HUDEP-2 (cell line): ENCODE measurements around the gene LENEP.

Experiments
- DNase-seq, 76 experiments: peaks; one replicate each; lab custom pipeline; 2025; ENCODE audit not compliant: unreplicated experiment in 76 of 76; lab: John Stamatoyannopoulos, UW

LENEP gene

GRCh38 chr1:155043301-155043702 is 49.9 kb downstream of the LENEP start:
- DNase-seq: no peak

- no peak for DNase-seq
Measured at GRCh38 chr1:155043793-155044192, 50.4 kb downstream of the LENEP start.
